Activated CD4-positive, alpha-beta T cell treated with anti-CD3 and anti-CD28 coated beads, Interleukin-10, Interleukin-2, amounts not matched to agents 100 ng/mL and 50 ng/mL, durations not matched to agents 16 hours and 8 hours (primary cell): ENCODE data around the gene MPP2.
"Not testable (repeated sequence)": the region's sequence is repeated elsewhere in the genome, so short reads cannot be mapped to it uniquely, and the experiment has no call there.

ENCODE experiments used
- DNase-seq: peaks from one replicate; pipeline ENCODE4 v3.0.0-alpha.2; 2020

MPP2 gene, protein sequence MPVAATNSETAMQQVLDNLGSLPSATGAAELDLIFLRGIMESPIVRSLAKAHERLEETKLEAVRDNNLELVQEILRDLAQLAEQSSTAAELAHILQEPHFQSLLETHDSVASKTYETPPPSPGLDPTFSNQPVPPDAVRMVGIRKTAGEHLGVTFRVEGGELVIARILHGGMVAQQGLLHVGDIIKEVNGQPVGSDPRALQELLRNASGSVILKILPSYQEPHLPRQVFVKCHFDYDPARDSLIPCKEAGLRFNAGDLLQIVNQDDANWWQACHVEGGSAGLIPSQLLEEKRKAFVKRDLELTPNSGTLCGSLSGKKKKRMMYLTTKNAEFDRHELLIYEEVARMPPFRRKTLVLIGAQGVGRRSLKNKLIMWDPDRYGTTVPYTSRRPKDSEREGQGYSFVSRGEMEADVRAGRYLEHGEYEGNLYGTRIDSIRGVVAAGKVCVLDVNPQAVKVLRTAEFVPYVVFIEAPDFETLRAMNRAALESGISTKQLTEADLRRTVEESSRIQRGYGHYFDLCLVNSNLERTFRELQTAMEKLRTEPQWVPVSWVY

DNA sequence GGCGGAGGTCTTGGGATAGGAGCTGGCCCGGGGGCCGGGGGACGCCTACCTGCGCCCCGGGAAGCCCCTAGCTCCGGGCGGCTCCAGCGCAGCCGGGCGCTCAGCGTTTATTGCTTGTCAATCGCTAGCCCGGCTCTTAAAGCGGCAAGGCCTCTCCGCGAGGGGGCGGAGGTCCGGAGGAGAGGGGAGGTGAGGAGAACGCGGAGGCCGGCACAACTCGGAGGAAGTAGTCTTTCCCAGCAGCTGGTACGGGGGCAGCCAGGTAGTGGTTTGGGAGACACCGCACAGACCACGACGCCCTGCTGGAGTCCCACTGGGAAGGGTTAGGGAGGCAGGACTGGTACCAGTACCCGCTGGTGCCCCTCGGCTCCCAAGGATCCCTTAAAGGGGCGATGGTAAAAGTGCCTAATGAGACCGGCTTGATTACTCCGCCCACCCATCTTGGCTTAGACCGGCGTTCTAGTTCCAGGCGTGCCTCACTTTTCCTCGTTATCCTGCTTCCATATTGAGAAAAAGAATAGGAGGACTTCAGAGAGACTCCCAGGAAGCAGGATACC is at the start of gene MPP2:
Gene MPP2, minus strand, starts transcription at position 112 of the 557 bp plus-strand sequence. CDS start 3,076 bp downstream, outside the sequence.
- DNase-seq, result peak; percentile 23

DNA sequence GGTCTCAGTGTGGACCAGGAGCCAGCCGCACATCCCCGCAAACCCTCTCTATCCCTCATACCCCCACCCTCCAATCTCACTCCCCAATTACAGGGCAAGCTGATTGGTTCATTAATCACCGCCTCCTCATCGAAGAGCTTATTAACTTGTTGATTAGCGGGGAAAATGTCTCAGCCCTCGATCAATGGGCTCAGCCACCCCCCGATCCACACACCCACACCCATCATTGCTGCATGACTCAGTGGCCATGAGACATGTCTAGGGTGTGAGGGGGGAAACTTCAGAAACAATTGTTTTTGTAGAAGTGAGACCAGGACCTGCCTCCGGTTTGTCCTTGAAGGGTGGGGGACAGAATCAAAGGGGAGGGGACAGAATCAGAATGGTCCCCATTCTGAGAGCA is 48.9 kb upstream of the MPP2 start:
- no peak for DNase-seq

DNA sequence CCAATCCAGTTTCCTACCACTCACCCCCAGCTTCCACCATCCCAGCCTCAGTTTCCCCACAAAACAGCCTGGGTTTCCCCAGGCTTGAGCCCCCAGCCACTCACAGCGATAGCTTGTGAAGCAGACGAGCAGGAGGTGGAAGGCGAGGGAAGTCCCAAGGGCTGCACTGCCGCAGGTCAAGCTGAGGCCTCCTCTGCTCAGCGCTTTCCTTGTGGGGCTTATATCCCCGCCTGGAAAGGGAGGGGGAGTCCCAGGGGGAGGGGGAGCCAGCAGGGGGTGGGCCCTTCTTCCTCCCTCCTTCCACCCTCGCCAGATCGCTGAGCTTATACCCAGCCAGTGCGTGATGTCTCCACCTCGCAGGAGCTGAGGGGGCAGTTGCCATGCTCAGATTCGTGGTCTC is 46.4 kb upstream of the MPP2 start, which contains the start of gene PYY:
Gene PYY, minus strand, starts transcription at position 195 of the 400 bp plus-strand sequence. CDS start 457 bp downstream, outside the sequence.
- DNase-seq, result no peak

DNA sequence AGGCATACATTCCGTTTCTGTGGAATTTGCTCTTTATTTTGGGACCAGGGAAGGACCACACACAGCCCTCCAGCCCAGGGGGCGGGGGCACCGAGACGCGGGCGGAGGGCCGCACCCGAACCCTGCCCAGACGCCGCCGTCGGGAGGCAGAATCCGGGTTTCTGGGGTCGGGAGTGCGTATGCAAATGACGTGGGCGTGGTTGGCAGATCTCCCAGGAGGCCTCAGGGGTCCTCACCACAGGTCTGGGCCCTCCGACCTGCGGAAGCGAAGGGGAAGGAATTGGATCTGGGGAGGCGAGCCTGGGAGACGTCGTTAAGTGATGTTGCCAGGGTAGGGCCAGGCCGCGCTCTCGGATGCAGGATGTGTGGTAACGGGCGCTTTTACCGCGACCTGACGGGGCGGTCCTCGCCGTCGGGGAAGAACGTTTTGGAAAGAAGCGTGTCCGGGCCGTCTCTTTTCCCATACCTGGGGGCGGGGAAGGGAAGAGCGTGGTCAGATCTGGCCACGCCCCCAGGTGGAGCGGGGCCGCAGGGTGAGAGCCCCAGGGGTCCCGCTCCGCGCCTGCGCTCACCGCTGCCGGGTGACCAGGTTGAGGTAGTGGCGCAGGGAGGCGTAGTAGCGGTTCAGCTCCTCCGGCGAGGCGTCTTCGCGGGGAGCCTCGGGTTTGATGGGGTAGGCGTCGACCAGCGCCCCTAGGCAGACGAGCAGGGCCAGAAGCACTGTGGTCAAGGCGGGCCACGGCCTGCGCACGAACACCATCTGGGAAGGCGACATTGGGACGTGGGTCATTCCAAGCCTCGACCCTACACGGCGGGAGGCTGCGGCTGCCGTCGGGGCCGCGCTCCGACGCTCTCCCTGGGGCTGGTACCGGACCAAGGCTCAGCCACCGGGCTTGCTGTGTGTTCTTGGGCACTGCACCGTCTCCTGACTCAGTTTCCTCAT is 45.7 kb upstream of the MPP2 start:
- DNase-seq, result no peak

DNA sequence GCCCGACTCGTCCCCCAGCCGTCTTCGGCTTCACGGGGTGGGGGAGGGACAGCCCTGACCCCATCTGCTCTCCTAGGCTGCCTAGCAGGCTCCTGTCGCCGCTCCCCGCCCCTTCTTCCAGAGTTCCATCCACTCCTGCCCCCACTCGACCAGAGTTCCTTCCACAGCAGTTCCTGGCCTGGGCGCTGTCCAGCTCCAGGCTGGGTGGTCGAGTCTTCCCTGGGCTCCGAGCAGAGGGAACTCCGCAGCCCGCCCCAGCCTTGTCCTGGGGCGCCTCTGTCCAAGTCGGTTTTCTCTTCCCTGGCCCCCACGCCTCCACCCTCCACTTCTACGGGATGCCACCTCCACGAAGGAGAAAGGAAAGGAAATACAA is 45.0 kb upstream of the MPP2 start:
- no peak for DNase-seq

DNA sequence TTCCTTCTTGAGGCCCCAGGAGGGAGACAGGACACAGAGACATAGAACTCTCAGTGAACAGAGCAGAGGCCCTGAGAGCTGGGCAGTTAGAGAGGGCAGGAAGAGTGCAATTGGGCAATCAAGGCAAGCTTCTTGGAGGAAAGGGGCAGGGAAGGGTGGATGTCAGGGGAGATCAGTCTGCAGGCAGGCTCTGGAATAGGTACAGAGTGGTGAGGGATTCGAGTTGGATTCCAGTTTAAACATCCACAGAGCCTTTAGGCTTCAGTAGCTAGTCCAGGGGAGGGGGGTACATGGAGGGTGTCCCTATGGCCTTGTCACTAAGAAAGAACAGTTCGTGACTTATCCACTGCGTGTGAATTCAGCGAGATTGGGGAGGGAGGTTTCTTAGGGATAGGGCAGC is 44.4 kb upstream of the MPP2 start:
- DNase-seq, result no peak

DNA sequence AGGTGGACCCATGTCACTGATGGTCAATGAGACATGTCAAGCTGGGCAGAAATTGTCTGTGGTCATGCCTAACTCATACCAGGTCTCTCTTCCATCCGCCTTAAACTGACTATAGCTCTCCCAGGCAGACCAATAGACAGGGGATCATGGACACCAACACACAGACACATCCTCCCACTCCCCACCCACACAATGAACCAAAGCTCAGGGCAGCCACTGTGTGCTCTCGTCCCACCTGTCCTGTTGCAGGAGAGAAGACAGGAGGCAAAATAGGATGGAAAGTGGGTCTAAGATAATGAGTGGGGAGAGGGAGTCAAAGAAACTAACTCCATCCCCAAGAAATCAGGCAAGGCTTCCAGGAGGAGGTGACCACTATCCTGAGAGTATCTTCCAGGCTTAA is 43.2 kb upstream of the MPP2 start:
- no peak for DNase-seq

DNA sequence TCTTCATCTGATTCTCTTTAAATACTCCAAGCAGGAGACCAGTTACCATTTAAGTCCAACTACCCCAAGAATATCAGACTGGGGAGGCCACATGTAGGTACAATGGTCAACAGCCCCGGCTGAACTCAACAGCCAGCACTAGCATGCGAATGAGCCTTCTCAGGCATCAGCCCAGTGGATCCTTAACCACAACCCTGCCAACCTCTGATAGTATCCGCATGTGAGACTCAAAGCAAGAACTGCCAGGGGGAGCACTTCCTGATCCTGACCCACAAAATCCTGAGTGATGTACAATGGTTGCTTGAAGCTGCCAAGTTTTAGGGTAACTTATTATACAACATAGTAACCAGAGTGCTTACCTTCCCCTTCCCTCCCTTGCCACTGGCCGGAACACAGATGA is 42.4 kb upstream of the MPP2 start:
- no peak for DNase-seq

DNA sequence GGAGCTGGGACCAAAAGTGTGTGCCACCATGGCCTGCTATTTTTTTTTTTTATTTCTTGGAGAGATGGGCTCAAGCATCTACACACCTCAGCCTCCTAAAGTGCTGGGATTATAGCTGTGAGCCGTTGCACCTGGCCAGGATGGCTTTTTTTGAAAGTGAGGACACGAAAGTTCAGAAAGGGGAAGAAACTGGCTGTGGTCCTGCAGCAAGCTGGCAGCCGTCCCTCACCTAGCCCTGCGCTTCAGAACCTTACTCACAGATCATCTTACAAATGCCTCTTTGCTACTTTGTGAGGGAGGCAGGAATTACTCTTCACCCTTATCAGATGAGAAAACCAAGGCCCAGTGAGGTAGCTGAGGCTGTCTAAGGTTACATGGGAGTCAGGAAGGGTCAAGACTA is 39.4 kb upstream of the MPP2 start:
- DNase-seq, result no peak

DNA sequence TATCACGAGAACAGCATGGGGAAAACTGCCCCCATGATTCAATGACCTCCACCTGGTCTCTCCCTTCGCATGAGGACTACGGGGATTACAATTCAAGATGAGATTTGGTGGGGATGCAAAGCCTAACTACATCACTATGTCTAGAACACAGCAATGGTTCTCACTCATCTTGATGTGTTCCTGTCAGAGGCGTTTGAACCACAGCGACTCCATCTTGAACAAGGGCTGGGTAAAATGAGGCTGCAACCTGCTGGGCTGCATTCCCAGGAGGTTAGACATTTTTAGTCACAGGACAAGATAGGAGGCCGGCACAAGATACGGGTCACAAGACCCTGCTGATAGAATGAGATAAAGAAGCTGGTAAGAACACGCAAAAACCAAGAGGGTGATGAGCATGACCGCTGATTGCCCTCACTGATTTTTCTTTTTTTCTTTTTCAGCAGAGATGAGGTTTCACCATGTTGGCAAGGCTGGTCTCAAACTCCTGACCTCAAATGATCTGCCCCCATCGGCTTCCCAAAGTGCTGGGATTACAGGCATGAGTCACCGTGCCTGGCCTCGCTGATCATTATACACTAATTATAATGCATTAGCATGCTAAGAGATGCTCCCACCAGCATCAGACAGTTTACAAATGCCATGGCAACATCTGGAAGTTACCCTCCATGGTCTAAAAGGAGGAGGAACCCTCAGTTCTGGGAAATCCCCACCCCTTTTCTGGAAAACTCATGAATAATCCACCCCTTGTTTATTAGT is 37.9 kb upstream of the MPP2 start:
- no peak for DNase-seq

DNA sequence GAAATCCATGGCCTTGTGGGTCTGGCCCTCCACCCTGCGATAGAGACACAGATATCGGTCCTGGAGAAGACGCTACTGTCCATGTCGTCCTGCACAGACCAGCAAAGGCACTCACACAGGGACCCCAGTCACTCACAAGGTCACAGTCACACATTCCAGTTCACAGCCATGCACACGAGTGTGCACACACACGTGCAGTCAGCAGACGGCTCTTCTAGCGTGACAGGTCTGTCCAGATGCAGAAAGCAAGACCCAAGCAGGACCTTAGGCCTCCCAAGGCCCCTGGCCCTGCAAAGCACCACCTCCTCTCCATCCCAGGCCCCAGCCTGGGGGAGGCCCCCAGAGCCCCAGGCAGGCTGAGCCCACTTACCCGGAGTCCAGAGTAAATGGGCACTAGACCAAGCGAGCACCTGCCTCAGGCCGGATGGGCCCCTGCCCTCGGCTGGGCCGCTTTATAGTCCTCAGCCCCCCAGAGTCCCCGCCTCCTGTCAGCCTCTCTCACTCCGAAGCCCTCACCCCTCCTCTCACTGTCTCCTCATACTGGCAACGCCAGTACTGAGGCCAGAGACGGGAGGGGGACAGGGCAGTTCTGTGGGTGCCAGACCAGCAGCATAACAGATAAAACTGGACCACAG is 34.8 kb upstream of the MPP2 start, which contains the start of gene PPY:
Gene PPY, minus strand, starts transcription at position 426 of the 635 bp plus-strand sequence. CDS start 822 bp downstream, outside the sequence.
- no peak for DNase-seq

DNA sequence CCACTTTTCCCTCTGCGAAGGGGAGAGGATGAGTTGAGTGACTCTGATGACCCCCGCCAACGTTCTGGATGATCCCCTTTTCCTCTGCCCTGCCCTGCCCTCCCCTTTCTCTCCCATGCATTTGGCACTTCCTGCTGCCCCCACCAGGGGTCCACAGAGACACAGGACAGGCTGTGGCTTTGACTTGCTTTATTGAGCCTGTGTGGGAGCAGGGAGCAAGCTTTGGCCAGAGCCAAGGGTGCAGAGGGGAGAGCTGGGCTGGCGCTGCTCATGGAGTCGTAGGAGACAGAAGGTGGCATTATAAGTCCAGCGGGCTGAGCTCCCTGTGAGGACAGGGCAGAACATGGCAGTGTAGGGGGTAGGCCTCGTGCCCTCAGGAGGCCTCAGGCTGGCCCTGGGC is 33.3 kb upstream of the MPP2 start:
- DNase-seq, result peak; percentile 20

DNA sequence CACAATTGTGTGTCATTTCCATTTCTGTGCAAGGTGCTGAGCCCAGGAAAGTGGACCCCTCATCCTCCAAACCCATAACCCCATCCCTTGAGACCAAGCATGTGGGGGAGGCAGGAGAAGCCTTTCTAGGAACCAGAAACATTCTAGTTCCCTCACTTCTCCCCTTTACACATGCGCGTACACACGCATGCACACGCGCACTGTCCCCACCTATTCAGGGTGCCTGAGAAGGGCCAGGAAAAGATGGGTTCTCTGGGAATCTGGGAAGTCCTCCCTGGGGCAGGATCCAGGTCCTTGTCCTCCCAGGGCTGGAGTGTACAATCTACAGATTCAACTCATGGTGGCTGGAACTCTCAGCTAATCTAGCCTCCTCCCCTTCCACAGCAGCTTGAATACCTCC is 32.5 kb upstream of the MPP2 start:
- no peak for DNase-seq

DNA sequence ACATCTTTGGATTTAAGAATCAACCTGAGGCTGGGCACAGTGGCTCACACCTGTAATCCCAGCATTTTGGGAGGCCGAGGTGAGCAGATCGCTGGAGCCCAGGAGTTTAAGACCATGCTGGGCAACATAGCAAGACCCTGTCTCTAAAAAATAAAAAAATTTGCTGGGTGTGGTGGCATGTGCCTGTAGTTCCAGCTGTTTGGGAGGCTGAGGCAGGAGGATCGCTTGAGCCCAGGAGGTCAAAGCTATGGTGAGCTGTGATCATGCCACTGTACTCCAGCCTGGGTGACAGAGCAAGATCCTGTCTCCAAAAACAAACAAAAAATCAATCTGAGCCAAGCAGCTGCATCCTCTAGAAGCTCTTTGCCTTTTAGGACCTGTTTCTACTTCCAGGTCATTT is 32.1 kb upstream of the MPP2 start:
- not testable (repeated sequence) for DNase-seq

DNA sequence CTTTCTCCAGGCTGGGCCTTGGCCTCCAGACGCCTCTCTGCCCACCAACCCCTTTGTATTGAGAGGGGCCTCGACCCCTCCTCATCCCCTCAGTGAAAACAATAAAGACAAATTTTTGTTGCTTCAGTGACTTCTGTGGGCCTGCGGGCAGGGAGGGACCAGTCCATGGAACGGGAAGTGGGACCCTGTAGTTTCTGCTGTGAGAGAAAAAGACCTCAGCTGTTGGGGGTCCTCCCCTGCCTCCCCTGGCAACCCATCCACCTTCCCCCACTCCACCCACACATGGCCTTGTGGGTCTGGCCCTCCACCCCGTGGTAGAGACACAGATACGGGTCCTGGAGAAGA is 31.5 kb upstream of the MPP2 start:
- DNase-seq, result no peak

DNA sequence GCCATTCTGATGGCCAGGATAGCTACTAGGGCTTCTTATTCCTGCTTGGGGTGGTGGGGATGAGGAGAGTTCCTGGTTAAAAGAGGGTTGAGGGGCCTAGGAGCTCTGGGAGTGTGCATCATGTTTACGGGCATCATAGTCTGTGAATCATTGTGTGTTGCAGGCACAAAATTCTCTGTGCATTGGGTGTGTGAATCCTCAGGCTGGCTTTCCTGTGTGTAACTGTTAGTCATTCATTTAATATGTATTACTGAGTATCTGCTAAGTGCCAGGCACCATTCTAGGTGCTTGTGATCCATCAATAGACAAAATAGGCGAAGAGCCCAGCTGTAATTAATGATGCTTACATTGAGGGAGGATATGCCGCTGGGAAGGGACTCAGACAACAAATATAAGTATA is 29.1 kb upstream of the MPP2 start:
- no peak for DNase-seq

DNA sequence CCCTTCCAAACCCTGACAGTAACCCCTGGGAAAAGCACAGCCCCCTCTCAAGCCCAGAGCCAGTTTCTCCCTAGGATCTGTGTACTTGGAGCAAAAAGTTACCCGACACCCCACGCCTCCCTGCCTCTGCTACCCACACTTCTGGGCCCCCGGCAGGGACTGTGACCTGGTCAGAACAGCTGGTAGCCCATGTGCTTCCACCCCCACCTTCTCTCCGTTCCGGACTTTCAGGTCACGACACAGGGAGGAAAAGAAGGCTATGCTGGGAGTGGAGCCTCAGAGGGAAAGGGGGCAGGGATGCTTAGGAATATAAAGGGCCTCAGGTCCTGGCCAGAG is 28.6 kb upstream of the MPP2 start:
- DNase-seq, result no peak

DNA sequence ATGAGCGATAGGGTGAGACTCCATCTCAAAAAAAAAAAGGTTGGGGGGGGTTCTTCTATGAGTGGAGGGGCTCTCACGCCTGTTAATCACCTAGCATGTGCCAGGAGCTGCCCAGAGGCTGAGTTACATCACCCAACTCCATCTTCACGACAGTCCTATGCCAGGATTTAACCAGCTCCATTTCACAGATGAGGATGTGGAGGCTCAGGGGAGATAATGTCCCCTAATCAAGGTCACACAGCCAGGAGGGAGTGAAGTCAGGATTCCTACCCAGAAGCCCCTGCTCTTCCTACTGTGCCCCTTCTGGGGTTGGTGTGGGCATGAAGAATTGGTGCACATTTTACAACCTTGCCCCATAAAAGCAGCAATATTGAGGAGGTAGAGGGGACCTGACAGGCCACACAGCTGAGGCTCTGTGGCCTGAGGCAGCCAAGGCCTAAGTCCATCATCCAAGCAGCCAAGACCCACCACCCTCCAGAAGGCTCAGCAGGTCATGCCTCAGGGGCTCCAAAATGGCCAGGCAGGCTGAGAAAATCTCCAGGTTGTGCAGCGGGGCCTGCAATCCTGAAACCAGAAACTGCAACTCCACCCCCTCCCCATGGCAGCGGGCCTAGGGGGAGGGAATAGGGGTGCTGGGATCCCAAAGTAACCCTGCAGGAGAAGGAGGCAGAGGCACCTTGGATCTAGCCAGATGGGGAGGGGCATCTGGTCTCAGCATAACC is 28.0 kb upstream of the MPP2 start:
- DNase-seq, result no peak

DNA sequence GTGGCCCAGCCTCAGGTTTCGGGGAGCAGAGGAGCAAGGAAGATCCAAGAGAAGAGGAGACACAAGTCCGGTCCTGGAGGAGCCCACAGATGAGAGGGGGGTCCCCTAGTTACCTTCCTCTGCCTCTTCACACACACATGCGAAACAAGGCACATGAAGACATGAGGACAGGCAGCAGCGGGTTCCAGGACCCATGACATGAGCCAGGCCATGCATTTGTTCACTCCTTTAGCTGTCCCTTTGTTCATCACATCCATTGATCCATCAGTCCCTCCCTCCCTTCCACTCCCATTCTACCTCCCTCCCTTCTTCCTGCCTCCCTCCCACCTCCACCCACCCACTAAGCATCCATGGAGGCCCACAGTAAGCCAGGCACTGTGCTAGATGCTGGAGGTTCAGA is 25.6 kb upstream of the MPP2 start:
- no peak for DNase-seq

DNA sequence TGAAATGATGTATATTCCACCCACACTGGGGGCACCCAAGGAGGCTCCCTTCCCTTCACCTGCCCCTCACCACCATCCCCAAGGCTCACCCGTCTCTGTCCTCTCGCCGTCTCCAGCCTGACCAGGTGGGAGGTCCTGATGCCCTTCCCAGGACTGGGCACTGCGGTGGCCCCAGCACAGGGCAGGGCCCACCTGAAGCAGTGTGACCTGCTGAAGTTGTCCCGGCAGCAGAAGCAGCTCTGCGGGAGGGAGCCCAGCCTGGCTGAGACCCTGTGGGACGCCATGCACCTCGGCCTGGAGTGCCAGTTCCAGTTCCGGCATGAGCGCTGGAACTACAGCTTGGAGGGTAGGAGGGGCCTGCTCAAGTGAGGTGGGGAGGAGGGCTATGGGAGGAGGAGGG is 25.0 kb upstream of the MPP2 start:
- no peak for DNase-seq

DNA sequence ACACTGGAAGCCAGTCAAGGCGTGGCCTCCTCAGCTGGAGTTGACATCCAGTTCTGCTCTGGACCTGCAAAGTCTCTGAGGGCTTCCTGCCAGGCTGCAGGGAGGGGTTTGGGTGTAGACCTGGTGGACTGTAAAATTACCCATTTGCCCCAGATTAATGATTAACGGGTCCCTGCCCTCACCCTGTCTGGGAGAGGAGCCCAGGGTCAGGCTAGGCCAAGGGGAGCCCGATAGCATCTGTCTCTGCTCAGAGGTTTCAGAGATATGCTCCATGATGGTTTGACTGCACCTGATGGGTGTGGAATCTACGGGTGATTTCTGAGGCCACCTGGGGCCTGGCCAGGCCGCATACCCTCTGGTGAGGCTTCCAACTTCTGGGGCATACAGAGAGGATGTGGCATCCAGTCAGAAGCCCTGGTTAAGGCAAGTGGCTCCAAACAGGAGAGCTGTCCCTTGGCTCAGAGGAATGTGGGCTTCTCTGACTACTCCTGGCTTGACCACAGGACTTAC is 23.8 kb upstream of the MPP2 start:
- no peak for DNase-seq
